Measurements from ENCODE around the gene NDUFB8.

Gene NDUFB8

GRCh38 chr10:100565206-100565985, 35.7 kb upstream of the NDUFB8 start:
- no peaks in the 10 kb centered on the region for H3K9me3 Mint-ChIP-seq
- peaks cover 5% of the 10 kb centered on the region for H3K4me1 Mint-ChIP-seq
- H3K4me3 Mint-ChIP-seq: no peak overlapping the region
- no peak overlapping the region for H3K27ac Mint-ChIP-seq (ENCODE audit: low read depth)
- peaks cover 2% of the 10 kb centered on the region for H3K36me3 Mint-ChIP-seq (ENCODE audit: insufficient read depth)
- DNase-seq (ENCODE audit: low spot score in 2 of 2) (no peak), ATAC-seq (replicated peaks; ENCODE audit: extremely low read depth, poor library complexity, severe bottlenecking) (no peak)
- H3K27me3 Mint-ChIP-seq: no peaks in the 10 kb centered on the region

- Mint-ChIP-seq H3K4me1 (peaks cover 5% of the 10 kb centered on the region), H3K27ac (ENCODE audit: low read depth) (no peak overlapping the region), H3K9me3 (no peaks in the 10 kb centered on the region), H3K36me3 (ENCODE audit: insufficient read depth) (peaks cover 4% of the 10 kb centered on the region), H3K27me3 (no peaks in the 10 kb centered on the region), H3K4me3 (no peak overlapping the region)
- peak; percentile 60 to 65 for DNase-seq (ENCODE audit: low spot score in 2 of 2)
- ATAC-seq (replicated peaks; ENCODE audit: extremely low read depth, poor library complexity, severe bottlenecking): peak; percentile 82
Measured at GRCh38 chr10:100562008-100562672, 32.5 kb upstream of the NDUFB8 start.

- ATAC-seq (replicated peaks; ENCODE audit: extremely low read depth, poor library complexity, severe bottlenecking) (no peak), DNase-seq (ENCODE audit: low spot score in 2 of 2) (no peak)
- Mint-ChIP-seq H3K9me3 (no peaks in the 10 kb centered on the region), H3K27me3 (no peaks in the 10 kb centered on the region), H3K4me3 (no peak overlapping the region), H3K36me3 (ENCODE audit: insufficient read depth) (peaks cover 8% of the 10 kb centered on the region), H3K4me1 (peaks cover 5% of the 10 kb centered on the region), H3K27ac (ENCODE audit: low read depth) (no peak overlapping the region)
Measured at GRCh38 chr10:100561005-100561404, 31.3 kb upstream of the NDUFB8 start.

- ATAC-seq (replicated peaks; ENCODE audit: extremely low read depth, poor library complexity, severe bottlenecking) (no peak), DNase-seq (ENCODE audit: low spot score in 2 of 2) (no peak)
- peaks cover 5% of the 10 kb centered on the region for H3K4me1 Mint-ChIP-seq
- no peak overlapping the region for H3K27ac Mint-ChIP-seq (ENCODE audit: low read depth)
- peaks cover 8% of the 10 kb centered on the region for H3K36me3 Mint-ChIP-seq (ENCODE audit: insufficient read depth)
- H3K9me3 Mint-ChIP-seq: no peaks in the 10 kb centered on the region
- H3K4me3 Mint-ChIP-seq: no peak overlapping the region
- no peaks in the 10 kb centered on the region for H3K27me3 Mint-ChIP-seq
Measured at GRCh38 chr10:100560248-100560647, 30.6 kb upstream of the NDUFB8 start.

- no peaks in the 10 kb centered on the region for H3K9me3 Mint-ChIP-seq
- H3K4me3 Mint-ChIP-seq: no peak overlapping the region
- H3K36me3 Mint-ChIP-seq (ENCODE audit: insufficient read depth): peaks cover 14% of the 10 kb centered on the region
- H3K4me1 Mint-ChIP-seq: no peaks in the 10 kb centered on the region
- H3K27me3 Mint-ChIP-seq: no peaks in the 10 kb centered on the region
- no peak for DNase-seq (ENCODE audit: low spot score in 2 of 2)
- H3K27ac Mint-ChIP-seq (ENCODE audit: low read depth): no peak overlapping the region
- ATAC-seq (replicated peaks; ENCODE audit: extremely low read depth, poor library complexity, severe bottlenecking): no peak
Measured at GRCh38 chr10:100554902-100555301, 25.2 kb upstream of the NDUFB8 start.

GRCh38 chr10:100553929-100554328, 24.3 kb upstream of the NDUFB8 start:
- Mint-ChIP-seq H3K9me3 (no peaks in the 10 kb centered on the region), H3K36me3 (ENCODE audit: insufficient read depth) (peaks cover 23% of the 10 kb centered on the region), H3K4me3 (no peak overlapping the region), H3K27ac (ENCODE audit: low read depth) (no peak overlapping the region), H3K27me3 (no peaks in the 10 kb centered on the region), H3K4me1 (no peaks in the 10 kb centered on the region)
- ATAC-seq (replicated peaks; ENCODE audit: extremely low read depth, poor library complexity, severe bottlenecking) (no peak), DNase-seq (ENCODE audit: low spot score in 2 of 2) (no peak)

- Mint-ChIP-seq H3K27me3 (no peaks in the 10 kb centered on the region), H3K36me3 (ENCODE audit: insufficient read depth) (peaks cover 34% of the 10 kb centered on the region), H3K4me1 (no peaks in the 10 kb centered on the region), H3K9me3 (no peaks in the 10 kb centered on the region), H3K27ac (ENCODE audit: low read depth) (no peak overlapping the region), H3K4me3 (no peak overlapping the region)
- no peak for ATAC-seq (replicated peaks; ENCODE audit: extremely low read depth, poor library complexity, severe bottlenecking)
- no peak for DNase-seq (ENCODE audit: low spot score in 2 of 2)
Measured at GRCh38 chr10:100551738-100552137, 22.1 kb upstream of the NDUFB8 start.

GRCh38 chr10:100551196-100551595, 21.5 kb upstream of the NDUFB8 start:
- H3K27me3 Mint-ChIP-seq: no peaks in the 10 kb centered on the region
- no peaks in the 10 kb centered on the region for H3K4me1 Mint-ChIP-seq
- peaks cover 38% of the 10 kb centered on the region for H3K36me3 Mint-ChIP-seq (ENCODE audit: insufficient read depth)
- no peak overlapping the region for H3K27ac Mint-ChIP-seq (ENCODE audit: low read depth)
- H3K4me3 Mint-ChIP-seq: no peak overlapping the region
- ATAC-seq (replicated peaks; ENCODE audit: extremely low read depth, poor library complexity, severe bottlenecking) (no peak), DNase-seq (ENCODE audit: low spot score in 2 of 2) (no peak)
- no peaks in the 10 kb centered on the region for H3K9me3 Mint-ChIP-seq

GRCh38 chr10:100544950-100545349, 15.3 kb upstream of the NDUFB8 start:
- ATAC-seq (replicated peaks; ENCODE audit: extremely low read depth, poor library complexity, severe bottlenecking) (no peak), DNase-seq (ENCODE audit: low spot score in 2 of 2) (no peak)
- Mint-ChIP-seq H3K36me3 (ENCODE audit: insufficient read depth) (peaks cover 75% of the 10 kb centered on the region), H3K4me1 (peaks cover 6% of the 10 kb centered on the region), H3K27ac (ENCODE audit: low read depth) (no peak overlapping the region), H3K4me3 (no peak overlapping the region), H3K27me3 (no peaks in the 10 kb centered on the region), H3K9me3 (no peaks in the 10 kb centered on the region)

- Mint-ChIP-seq H3K4me1 (peaks cover 18% of the 10 kb centered on the region), H3K36me3 (ENCODE audit: insufficient read depth) (peaks cover 34% of the 10 kb centered on the region), H3K4me3 (peak overlapping the region; percentile 12), H3K9me3 (no peaks in the 10 kb centered on the region), H3K27me3 (no peaks in the 10 kb centered on the region), H3K27ac (ENCODE audit: low read depth) (no peak overlapping the region)
- DNase-seq (ENCODE audit: low spot score in 2 of 2) (no peak), ATAC-seq (replicated peaks; ENCODE audit: extremely low read depth, poor library complexity, severe bottlenecking) (no peak)
Measured at GRCh38 chr10:100537475-100537874, 7.8 kb upstream of the NDUFB8 start.

- H3K9me3 Mint-ChIP-seq: no peaks in the 10 kb centered on the region
- H3K36me3 Mint-ChIP-seq (ENCODE audit: insufficient read depth): peaks cover 20% of the 10 kb centered on the region
- no peaks in the 10 kb centered on the region for H3K27me3 Mint-ChIP-seq
- no peak within 1 kb of the TSS for H3K27ac Mint-ChIP-seq (ENCODE audit: low read depth)
- DNase-seq (ENCODE audit: low spot score in 2 of 2): peak; percentile 71 to 88
- H3K4me3 Mint-ChIP-seq: no peak within 1 kb of the TSS
- peaks cover 18% of the 10 kb centered on the region for H3K4me1 Mint-ChIP-seq
- ATAC-seq (replicated peaks; ENCODE audit: extremely low read depth, poor library complexity, severe bottlenecking): peak; percentile 94
Measured at GRCh38 chr10:100535715-100536353, 6.2 kb upstream of the NDUFB8 start, which contains the start of gene HIF1AN. HIF1AN (plus strand) TSS chr10:100535943; CDS start chr10:100535959, 16 bp downstream.

GRCh38 chr10:100535338-100535714, 5.7 kb upstream of the NDUFB8 start:
- H3K27ac Mint-ChIP-seq (ENCODE audit: low read depth): no peak overlapping the region
- peaks cover 15% of the 10 kb centered on the region for H3K36me3 Mint-ChIP-seq (ENCODE audit: insufficient read depth)
- H3K9me3 Mint-ChIP-seq: no peaks in the 10 kb centered on the region
- DNase-seq (ENCODE audit: low spot score in 2 of 2) (no peak), ATAC-seq (replicated peaks; ENCODE audit: extremely low read depth, poor library complexity, severe bottlenecking) (peak; percentile 4)
- peaks cover 19% of the 10 kb centered on the region for H3K4me1 Mint-ChIP-seq
- H3K27me3 Mint-ChIP-seq: no peaks in the 10 kb centered on the region
- no peak overlapping the region for H3K4me3 Mint-ChIP-seq

- Mint-ChIP-seq H3K4me1 (peaks cover 25% of the 10 kb centered on the region), H3K36me3 (ENCODE audit: insufficient read depth) (peaks cover 15% of the 10 kb centered on the region), H3K9me3 (no peaks in the 10 kb centered on the region), H3K27me3 (no peaks in the 10 kb centered on the region), H3K4me3 (no peak overlapping the region), H3K27ac (ENCODE audit: low read depth) (no peak overlapping the region)
- ATAC-seq (replicated peaks; ENCODE audit: extremely low read depth, poor library complexity, severe bottlenecking) (no peak), DNase-seq (ENCODE audit: low spot score in 2 of 2) (no peak)
Measured at GRCh38 chr10:100534726-100535125, 5.1 kb upstream of the NDUFB8 start.
